Effector CD4-positive, alpha-beta T cell (primary cell): ENCODE measurements around the gene TUNAR.

Source experiments
- DNase-seq: peaks from one replicate; pipeline ENCODE4 v3.0.0-alpha.2; 2020

Gene TUNAR

DNA sequence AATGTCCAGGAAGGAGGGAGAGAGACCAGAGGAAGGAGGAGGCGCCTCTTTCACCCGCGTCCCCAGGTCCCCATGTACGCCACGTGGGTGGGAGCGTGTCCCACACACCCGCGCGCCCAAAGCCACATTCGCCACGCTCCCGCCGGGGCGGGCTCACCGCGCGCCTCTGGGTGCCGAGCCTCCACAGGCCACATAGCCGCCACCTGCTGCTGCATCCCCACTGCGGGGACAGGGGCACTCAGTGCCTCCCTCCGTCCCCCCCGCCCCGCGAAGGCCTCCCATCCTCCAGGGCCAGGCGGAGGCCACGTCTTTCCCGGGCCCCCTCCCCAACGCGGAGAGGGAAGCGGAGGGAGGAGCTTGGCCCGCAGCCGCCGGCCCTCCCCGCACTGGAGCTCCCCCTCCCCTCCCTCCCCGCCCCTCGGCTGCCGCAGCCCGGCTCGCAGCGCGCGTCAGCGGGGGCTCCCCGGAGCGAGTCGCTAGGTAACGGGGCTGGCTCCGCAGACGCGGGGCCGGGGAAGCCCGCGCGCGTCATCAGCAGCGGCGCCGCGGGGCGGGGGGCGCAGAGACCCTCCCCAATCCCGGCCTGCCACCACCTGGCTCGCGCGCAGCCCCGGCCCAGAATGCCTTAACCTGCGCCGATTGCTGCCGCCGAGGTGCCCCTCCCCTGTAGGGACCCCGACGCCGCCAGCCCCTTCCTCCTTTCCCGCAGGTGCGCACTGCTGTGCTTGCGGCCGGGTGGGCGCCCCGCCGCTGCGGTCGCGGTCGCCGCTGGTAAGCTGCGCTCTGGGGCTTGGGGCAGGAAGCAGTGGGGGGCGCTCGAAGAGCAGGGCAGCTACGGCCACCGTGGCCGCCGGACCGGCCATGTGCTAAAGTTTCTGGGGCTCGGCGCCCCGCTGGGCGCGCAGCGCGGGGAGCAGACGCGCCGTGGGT, 536 bp upstream of the TUNAR start:
- no peak for DNase-seq

DNA sequence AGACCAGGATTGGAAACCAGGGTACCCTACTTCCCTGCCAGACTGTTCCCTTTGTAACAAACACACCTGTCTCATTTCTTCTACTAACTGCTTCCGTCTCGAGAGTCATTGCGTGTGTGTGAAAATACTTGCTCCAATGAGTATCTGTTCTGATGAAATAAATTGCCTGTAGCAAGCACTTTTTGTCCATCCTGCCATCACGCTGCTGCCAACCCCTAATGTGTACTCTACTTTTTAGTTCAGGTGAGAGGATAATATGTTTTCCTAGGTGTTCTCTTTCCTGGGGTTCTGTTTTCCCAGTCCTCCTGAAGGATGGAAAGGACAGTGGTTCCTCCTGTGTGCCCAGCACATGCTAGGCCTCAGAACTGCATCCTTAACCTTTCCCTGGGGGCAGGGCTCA, 1.0 kb downstream of the TUNAR start:
- no peak for DNase-seq

DNA sequence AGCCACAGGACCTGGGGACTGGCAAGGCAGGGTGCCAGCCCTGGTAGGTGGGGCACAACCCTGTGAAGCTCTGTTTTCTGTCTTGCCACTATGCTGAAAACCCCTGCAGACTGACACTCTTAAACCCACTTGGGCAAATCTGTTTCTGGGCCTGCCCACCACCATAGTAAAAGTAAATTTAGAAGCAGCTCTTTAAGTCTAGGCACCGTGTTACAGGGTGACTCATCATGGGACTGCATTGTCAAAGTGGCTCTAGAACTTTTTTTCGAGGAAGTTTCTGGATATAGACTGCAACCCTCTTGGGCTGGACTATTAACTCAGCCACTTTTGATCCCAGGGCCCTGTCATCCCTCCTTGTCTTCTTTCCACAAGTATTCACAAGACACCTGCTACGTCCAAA, 7.7 kb downstream of the TUNAR start:
- no peak for DNase-seq

DNA sequence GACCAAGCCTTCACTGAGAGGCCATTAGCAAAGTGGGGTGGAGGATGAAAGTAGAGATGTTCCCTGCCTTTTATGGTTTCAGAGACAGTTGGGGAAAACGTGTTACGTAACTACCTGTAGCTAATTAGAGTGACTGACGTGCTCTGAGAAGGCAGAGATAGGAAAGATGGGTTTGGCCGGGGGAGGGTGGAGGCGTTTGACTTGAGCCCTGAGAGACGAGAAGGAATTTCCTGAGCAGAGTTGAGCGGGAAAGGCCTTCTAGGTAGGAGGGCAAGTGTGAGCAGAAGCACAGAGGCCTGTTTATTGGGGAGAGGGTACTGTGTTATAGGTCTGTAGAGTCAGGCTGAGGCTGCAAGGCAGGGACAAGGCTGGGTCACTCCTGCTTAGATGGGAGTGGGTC, 8.6 kb downstream of the TUNAR start:
- DNase-seq, result no peak

DNA sequence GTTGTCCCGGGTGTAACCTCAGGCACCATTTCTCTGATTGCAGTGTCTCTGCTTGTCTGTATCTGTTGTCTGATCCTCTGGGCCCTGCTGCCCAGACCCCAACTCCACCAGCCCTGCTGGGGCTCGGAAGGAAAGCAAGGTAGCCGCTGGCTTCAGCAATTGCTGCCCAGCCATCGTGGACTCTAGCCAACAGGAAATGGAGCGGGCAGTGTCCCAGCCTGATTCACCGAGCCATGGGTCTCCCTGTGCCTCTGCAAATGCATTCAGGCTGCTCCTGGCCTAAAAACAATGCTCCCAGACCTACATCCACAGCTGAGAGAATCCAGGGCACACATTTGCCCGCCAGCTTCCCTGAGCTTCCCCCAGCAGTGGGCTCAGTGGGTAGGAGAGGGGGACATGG, 9.2 kb downstream of the TUNAR start:
- no peak for DNase-seq

DNA sequence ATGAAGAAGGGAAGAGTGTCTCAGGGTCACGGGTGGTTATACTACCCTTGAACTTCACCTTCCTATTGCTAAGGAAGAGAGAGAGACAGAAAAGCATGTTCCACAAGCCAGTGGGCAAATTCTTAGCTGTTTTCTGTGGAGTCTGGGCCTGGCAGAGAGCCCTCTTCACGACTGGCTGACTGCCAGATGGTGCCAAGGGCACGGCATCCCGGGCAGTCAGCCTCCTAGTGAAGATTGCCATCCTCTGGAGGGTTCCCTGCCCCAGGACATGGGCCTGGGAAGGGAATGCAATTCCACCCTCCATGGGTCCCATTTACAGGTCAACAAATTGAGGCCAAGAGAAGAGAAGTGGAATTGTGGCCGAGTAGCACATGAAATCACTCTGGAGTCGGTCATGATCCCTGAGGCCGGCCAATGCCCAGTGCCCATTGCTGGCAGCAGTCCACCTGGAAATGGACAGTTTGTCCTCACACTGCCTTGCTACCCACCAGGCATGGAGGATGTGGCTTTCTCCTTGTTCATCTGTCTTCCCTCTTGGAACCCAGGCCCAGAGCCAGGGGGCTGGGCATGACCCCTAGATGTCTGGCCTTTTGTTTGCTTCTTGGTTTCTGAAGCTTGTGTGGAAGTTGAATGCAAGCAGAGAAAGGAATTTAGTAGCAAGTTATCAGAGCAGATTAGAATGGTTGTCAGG, 9.9 kb downstream of the TUNAR start:
- no peak for DNase-seq

DNA sequence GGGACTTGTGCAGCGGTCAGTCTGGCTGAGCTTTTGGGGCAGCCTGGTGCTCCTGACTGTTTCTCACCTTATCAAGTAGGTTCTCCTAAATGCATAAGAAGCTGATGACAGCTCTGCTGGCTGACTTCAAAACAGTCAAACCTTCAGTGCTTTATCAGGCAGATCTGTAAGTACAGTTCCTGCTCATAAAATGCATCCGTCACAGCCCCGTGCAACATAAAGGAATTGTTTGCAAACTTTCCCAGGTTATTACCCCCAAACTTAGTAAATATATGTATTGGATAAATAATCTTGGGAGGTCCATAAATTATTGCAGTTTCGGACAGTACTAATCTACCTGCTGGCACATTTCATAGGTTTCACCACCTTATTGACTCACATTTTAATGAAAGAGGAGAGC, 10.7 kb downstream of the TUNAR start:
- DNase-seq, result no peak

DNA sequence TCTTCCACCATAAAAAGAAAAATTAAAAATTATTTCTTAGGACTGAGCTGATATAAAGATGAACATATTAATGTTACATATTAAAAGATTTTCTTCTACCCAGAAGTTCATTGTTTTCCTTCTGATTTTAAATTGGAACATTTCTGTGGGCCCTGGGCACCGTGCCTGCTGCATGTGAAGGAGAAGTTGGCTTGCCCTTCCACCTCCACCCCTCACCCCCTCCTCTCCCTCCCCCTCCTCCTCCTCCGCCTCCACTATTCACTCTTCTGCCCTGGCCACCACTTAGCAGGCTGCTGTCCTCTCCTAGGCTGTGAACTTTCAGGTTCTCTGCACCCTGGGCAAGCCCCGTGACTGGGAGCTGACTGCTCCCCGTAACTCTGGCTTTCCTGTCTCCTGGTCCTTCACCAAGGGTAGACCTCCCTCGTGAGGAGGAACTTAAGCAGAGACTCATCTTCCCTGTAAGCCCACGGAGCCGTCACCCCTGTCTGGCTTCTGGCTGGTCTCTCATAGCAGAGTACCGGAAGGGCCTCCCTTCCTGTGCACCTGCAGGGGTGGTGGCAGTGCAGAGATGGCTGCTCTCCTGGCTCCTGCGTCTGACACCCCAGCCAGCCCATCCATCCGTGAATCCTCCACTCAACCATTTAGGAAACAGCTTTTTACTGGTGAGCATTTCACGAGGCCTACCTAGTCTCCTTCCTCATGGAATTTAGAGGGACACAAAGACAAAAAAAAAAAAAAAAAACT, 12.8 kb downstream of the TUNAR start:
- DNase-seq, result no peak

DNA sequence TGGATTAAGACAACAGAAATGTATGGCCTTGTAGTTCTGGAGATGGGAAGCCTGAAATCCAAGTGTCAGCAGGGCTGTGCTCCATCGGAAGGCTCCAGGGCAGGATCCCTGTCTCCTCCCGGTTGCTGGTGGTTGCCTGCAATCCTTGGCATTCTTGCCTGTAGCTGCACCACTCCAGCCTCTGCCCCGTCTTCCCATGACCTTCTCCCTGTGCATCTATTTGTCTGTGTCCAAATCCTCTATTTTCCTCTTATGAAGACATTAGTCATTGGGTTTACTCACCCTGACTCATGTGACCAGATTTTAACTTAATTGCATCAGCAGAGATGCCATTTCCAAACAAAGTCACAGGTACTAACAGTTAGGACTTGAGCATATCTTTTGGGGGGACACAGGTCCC, 15.1 kb downstream of the TUNAR start:
- DNase-seq, result no peak

DNA sequence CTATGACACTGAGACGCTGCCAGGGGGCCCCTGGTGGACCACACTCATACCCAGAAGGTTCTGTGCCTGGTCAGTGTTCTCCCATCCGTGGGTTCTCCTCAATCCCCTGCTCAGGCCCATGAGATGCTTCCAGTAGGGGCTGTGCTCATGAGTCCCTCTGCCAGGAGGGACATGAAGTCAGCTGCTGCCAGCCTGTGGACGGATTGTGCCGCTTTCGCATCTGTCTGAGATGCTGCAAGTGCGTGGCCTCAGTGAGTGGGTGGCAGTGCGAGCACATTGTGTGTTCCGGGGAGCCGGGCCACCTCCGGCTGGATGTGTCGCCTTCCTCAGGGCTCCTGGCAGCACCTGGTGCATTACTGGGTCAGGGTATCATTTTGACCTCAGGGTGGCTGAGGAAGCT, 15.5 kb downstream of the TUNAR start:
- no peak for DNase-seq

DNA sequence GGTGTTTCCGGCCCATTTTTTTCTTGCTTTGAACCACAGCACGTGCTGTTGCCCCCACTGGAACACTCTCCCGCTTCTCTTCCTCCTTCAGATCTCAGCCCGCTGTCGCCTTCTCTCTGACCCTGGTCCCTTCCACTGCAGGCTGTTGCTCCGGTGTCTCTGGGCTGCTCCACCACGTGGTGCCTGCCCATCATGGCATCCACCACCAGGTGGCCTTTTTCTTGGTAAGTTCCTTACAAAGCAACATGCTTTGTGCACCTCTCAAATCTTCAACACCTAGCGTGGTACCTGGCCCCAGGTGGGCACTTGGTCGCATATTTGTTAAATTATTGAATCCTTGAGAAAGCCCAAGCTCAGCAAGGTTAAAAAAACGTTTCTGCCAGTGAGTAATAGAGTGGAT, 19.1 kb downstream of the TUNAR start:
- DNase-seq, result no peak

DNA sequence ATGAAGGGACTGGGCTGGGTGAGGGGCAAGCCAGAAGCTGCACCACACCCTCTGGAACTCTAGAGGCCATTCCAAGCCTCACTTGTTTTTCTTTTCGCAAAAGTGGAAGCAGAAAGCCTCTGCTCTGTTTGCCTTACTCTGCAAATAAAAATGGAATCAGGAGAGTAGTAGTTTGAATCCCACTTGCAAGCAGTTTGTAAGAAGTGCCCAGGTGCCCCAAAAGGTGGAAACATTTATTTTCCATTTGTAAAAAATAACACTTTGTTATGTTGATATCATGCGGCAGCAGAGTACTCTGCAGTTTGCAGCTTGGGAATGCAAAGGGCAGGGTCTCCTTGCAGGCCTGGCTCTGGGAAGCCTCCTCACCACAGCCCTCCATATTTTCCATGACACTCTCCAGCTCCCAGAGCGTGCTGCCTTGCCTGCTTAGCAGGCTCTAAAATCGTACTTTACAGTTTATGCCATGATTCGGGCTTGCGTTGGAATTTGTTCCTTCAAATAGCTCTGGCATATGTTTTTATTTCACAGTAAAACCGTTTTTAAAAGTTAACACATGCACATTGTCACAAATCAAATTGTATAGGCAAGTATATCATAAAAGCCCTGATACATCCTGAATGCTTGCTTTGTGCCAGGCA, 20.0 kb downstream of the TUNAR start:
- no peak for DNase-seq

DNA sequence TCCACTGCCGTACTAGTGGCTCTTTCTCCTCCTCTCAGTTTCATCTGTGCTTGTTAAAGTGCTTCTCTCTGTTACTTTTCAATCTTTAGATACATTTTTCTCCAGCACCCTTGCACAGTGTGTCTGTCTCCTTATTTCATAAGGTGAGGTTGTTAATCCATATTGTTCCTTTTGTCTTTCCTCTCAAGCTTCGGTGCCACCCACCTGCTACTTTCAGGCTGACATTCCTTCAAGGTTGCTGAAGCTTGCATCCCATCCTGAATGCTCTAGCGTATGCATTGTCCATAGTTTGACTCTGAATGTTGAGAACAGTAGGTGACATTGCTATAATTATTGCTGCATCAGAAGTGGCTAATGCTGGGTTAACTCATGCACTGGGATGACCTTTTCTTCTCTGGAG, 20.6 kb downstream of the TUNAR start:
- DNase-seq, result no peak

DNA sequence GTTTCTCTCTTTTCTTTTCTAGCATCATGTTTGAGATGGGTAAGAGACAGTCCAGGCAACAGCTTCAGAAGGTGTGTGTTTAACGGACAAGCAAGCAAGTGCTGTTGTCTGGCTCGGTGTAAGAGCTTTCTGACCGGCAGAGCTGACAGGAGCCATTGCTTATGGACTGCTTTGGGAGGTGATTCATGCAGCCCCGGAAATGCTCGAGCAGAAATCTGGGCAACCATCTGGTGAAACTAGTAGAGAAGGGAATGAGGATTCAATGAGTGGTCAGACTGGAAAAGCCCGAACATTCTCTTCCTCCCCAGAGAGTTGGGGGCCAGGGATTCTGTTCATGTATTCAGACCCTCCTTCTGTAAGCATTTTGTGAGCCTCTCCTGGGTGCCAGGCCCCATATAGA, 24.4 kb downstream of the TUNAR start:
- DNase-seq, result no peak

DNA sequence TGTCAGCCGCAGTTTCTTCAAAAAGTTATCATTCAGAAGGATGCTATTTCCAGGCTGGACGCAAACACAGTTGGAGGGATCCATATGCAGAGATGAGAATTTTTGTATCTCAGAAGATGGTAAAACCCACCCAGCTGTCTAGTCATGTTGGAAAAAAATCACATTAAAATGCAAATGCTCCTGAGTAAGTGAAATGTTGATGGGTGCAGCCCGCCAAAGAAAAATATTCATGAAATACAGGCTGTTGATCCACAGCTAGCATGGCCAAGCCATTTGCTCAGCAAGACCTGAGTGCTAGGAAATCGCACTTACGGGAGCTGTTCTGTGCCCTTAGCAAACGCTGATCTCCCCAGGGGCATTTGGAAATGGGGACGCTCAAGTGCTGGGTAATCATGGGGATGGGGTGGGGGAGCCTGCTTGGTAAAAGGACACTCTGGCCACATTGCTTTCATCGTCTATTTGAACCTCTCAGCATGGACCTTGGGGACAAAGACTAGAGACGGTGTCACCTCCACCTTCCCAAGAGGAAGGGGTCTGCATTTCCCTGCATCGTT, 25.7 kb downstream of the TUNAR start:
- no peak for DNase-seq

DNA sequence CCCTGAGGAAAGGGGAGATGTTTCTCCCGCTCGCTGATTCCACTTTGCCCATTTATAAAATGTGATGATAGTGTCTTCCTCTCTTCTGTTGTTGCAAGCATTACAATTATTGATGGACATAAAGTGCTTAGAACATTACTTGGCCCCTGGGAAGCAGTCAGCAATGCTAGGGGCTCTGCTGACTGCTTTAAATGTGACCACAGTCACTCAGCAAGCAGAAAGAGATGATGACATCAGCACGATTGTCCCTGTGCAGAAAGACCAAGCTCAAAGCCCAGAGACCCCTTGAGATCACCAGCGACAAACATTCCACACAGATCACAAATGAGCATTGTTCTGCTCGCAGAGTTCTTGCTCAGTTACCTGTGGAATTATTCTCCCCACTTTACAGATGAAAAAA, 26.5 kb downstream of the TUNAR start:
- DNase-seq, result no peak

DNA sequence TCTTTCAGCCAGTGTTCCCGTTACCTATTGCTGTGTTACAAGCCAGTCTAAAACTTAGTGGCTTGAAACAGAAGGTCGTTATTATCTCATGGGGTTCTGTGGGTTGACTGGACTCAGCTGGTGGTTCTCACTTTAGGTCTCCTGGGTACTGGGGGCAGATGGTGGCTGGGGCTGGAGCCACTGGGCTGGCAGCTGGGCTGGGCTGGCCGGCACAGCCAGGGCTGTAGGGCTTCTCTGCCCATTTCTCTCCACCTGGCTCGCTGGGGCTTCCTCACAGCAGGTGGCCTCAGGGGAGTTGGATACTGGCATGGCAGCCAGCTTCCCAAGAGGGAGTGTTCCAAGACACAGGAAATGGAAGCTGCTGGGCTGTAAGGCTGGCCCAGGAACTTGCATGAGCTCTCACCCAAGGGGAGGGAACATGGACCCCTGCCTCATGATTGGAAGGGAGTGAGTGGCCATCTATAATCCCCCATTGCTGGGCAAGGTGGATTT, 27.0 kb downstream of the TUNAR start:
- no peak for DNase-seq

DNA sequence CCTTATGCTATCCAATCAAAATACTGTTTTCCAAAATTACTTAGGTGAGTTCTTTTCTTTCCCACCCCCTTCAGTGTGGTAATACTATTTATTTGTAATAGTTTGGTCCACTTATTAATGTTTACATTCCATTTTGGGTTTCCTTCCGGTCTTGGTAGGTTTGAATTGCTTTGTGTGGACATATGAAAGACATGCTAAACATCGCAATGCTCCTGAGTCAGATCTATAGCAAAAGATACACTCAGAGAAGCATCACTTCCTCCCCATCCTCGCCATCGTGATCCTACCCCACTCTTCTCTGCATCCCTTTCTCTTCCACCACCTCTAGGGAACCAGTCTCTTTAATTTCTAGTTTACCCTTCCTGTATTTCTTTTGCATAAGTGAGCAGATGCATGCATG, 30.0 kb downstream of the TUNAR start:
- no peak for DNase-seq

DNA sequence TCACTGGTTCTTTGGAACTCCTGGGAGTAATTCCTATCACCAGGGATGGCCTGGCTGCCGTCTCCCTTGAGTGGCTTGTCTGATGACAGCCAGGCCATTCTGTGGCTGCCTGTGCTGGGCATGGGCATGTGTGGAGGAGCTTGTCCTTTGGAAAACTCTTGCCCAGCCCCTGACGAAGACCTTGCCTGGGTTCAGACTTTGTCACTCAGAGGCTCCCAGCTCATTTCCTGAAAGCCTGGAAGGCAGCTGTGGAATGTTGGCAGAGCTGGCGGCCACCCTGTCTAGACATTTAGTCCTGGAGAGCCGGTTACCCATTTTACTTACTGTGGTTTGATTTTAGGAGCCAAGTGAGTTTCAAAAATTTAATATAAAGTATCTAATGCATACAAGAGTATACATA, 34.0 kb downstream of the TUNAR start:
- DNase-seq, result no peak

DNA sequence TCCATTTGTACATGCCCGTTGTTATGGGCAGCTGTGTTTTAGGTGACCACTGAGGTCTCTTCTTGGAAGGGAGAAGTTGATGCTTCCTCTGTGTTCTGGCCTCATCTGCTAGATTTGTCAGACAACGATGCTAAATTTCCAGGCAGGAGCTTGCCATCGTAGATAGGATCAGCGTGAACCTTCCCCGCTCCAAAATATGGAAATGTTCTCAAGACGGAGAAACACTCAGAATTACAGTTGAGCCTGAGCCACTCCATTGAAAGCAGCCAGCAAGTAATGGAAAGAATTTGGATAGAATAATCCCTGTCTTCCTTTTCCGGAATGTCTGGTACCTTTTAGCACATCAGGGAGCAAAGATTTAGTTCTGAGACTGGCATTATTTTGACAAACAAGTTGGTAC, 34.8 kb downstream of the TUNAR start:
- no peak for DNase-seq

DNA sequence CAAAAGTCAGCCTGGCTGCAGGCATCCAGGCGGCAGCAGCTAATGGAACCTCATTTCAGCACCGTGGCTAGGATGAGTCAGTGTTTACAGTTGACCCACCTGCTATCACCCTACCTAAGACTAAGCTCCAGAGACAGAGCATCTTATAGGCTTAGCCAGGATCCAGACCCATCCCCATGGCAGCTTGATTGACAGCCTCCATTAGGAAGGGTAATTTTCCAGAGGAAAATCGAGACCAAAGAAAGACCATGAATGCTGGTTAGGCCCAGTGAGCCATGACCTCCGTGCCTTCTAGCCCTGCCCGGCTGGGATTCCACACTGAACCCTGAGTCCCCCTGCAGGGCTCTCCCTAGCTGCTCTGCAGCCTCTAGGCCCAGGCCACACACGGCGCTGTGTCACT, 38.7 kb downstream of the TUNAR start:
- no peak for DNase-seq

DNA sequence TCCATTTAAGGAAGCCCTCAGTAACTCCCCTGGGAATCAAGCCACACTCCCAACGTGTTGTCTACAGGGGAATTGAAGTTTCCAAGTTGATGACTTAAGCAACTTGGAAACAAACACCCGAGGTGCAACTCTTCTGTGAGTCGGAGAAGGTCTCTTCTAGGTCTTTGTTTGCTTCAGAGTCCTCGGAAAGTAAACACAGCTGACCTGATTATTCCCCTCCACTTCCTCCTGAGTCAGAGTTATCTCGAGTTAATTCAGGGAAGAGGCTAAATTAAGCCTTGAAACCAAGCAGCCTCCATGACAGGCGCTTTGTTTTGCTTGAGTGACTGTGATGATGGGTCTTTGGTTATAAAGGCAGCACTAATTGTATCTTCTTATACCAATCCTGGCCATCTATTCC, 41.8 kb downstream of the TUNAR start:
- DNase-seq, result no peak
